Breast epithelium (tissue), 4 donors: Measurements from ENCODE around the gene UTP11. TPM values are rescaled to one million over a fixed set of nuclear protein-coding genes. Genes with fewer than 3 reads are reported as not detected.

Experiments used
- DNase-seq, 2 donors: peaks; one replicate each; pipeline ENCODE4 v3.0.0-alpha.2; 2019; ENCODE audit warnings: low spot score in 2 of 2
- H3K27ac ChIP-seq, 2 donors: fragments of 200-600 bp; sonication (generic) in 1 of 2; one replicate each; pipeline ENCODE4 v1.5.1; 2016 to 2019; ENCODE audit warnings: mild to moderate bottlenecking in 1 of 2
- H3K27me3 ChIP-seq, 2 donors: fragments of 200-600 bp; sonication (generic) in 1 of 2; one replicate each; pipeline versions ENCODE4 v1.5.1 to v1.6.0; 2017 to 2019; ENCODE audit warnings: control low read depth in 1 of 2, mild to moderate bottlenecking in 1 of 2
- H3K36me3 ChIP-seq: fragments of 200-600 bp; one replicate; pipeline ENCODE4 v1.5.1; 2019
- H3K4me1 ChIP-seq, 2 donors: fragments of 200-600 bp; sonication (generic); one replicate each; pipeline ENCODE4 v1.5.1; 2016 to 2019; ENCODE audit warnings: control low read depth in 1 of 2
- H3K4me3 ChIP-seq, 3 donors: fragments of 200-600 bp; sonication (generic); 1 replicate in 2 of 3; 2 replicates in 1 of 3; pipeline ENCODE4 v1.5.1; 2016 to 2019; ENCODE audit warnings: mild to moderate bottlenecking in 3 of 3, moderate library complexity in 2 of 3
- H3K9me3 ChIP-seq, 2 donors: fragments of 200-600 bp; sonication (generic) in 1 of 2; one replicate each; pipeline ENCODE4 v1.5.1; 2016 to 2019; ENCODE audit warnings: control low read depth in 1 of 2
- CTCF ChIP-seq, 3 donors: fragments of 450-650 bp; IDR thresholded peaks; one replicate each; pipeline ENCODE4 v1.5.1; 2016 to 2017; ENCODE audit warnings: antibody characterized with exemption in 3 of 3, mild to moderate bottlenecking in 3 of 3, moderate library complexity in 3 of 3
- POLR2A ChIP-seq: fragments of 450-650 bp; IDR thresholded peaks from one replicate; pipeline ENCODE4 v1.6.1; 2016; ENCODE audit warnings: antibody characterized with exemption, mild to moderate bottlenecking, moderate library complexity
- POLR2AphosphoS5 ChIP-seq, 3 donors: sonication (generic); formaldehyde crosslinking; IDR thresholded peaks; one replicate each; pipeline ENCODE4 v1.6.1; 2017; ENCODE audit warnings: antibody characterized with exemption in 3 of 3
- intact Hi-C: fragments of 100-400 bp; cut with DNase I; formaldehyde crosslinking; loops from one replicate; pipeline ENCODE4 v1.15.1; 2023; ENCODE audit warnings: low total_unique reads
- total RNA-seq, 3 donors: library from RNA; depleted of rRNA; stranded (reverse); fragments of >200 nt; gene quantifications; one replicate each; pipeline ENCODE4 v1.1.0, GENCODE V29; 2016

UTP11 gene
- total RNA-seq, 3 donors from 2014 or later = 22.6 to 29.2 (median 25.6) TPM

DNA sequence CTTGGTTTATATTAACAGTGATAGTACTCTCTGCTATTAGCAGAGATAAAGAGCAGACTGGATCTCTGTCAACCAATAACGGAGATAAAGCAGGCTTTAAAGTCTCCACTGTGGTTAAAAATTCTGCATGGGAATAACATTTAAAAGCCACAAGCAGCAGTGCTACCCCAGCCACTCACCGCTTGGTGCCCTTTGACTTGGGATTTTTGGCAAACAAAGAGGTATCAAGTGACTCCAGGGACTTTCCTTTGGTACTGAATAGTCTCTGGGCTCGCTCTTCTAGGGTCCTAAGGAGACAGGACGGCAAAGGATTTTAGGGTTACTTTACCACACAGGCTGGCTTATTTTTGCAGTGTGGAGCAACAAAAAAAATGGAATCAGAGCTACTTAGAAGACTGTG lies 34.0 kb upstream of the UTP11 start:
- DNase-seq = no peak
- Histone ChIP-seq H3K36me3 (peaks cover 5% of the 10 kb centered on the region), H3K4me3 (no peak overlapping the region), H3K27ac (no peak overlapping the region), H3K9me3 (no peaks in the 10 kb centered on the region), H3K27me3 (no peaks in the 10 kb centered on the region), H3K4me1 (no peaks in the 10 kb centered on the region)
- no peak for TF ChIP-seq POLR2A
- no peak for TF ChIP-seq CTCF (IDR thresholded peaks at IDR 0.05)
- no peak for TF ChIP-seq POLR2AphosphoS5 (IDR thresholded peaks at IDR 0.05)
- intact Hi-C loops = no loop called here

DNA sequence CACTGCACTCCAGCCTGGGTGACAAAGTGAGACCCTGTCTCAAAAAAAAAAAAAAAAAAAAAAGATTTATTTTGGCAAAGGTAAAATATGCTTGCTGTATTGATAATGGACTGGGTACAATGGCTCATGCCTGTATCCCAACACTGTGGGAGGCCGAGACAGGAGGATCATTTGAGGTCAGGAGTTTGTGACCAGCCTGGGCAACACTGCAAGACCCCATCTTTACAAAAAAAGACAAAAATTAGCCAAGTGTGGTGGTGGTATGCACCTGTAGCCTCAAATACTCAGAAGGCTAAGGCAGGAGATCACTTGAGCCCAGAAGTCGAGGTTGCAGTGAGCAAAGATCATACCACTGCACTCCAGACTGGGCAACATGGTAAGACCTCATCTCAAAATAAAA lies 29.0 kb upstream of the UTP11 start:
- H3K27ac ChIP-seq = no peak overlapping the region
- H3K4me3 ChIP-seq = no peak overlapping the region
- TF ChIP-seq POLR2A (no peak), CTCF (IDR thresholded peaks at IDR 0.05) (no peak), POLR2AphosphoS5 (IDR thresholded peaks at IDR 0.05) (no peak)
- H3K36me3 ChIP-seq = peaks cover 9% of the 10 kb centered on the region
- peaks cover 0 to 3% of the 10 kb centered on the region in 2 donors for H3K4me1 ChIP-seq
- H3K9me3 ChIP-seq = no peaks in the 10 kb centered on the region
- no peak for DNase-seq
- no peaks in the 10 kb centered on the region for H3K27me3 ChIP-seq
- intact Hi-C loops = no loop called here

DNA sequence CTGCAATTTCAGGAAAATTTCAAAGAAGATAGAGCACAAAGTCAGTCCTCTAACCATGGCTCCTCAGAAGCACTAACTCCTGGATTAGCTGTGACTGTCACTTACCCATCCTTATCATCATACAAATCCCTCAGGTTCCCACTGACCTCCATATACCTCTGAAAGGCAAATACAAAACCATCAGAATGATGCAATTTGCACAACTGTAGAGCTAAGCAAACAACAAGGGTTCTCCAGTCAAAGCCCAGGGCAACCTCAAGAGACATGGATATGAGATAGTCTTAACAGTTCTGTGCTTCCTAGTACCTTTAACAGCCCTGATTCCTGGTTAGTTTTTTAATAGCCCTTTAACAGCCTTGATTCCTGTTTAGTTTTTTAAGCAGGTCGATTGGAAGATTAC lies 24.9 kb upstream of the UTP11 start:
- no peak for DNase-seq
- no peak for TF ChIP-seq POLR2AphosphoS5 (IDR thresholded peaks at IDR 0.05)
- TF ChIP-seq POLR2A = no peak
- no peak for TF ChIP-seq CTCF (IDR thresholded peaks at IDR 0.05)
- H3K4me3 ChIP-seq = no peak overlapping the region
- H3K27ac ChIP-seq = no peak overlapping the region
- H3K36me3 ChIP-seq = peaks cover 9% of the 10 kb centered on the region
- no peaks in the 10 kb centered on the region for H3K27me3 ChIP-seq
- no peaks in the 10 kb centered on the region for H3K9me3 ChIP-seq
- H3K4me1 ChIP-seq = peaks cover 0 to 10% of the 10 kb centered on the region in 2 donors
- intact Hi-C loops = no loop called here

DNA sequence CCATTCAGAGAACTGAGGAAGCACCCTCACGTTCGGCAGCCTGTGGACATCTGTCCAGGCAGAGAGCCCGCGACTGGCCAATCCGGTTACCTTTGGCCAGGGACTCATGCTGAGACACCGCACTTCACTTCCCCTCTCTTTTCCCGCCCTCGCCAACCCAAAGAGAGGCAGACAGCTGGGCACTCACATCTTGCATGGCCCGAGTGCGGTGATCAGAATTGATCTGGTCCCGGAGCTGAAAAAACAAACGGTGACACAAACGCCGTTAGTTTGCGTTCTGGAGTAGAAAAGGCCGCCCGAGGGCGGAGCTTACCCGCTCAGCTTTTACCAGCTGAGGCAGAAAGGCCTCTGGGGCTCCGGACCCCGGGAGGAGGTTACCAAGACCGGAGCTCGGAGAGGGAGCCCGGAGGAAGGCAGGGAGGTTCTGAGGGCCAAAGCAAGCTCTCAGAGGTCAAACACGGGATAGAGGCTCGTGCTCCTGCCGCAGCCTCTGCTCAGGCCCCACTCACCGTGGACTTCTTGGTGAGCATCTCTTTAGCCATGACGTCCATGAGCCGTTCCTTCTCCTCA lies 23.1 kb upstream of the UTP11 start:
- Histone ChIP-seq H3K27ac (peak overlapping the region; percentile 77 to 82), H3K4me1 (peaks cover 0 to 10% of the 10 kb centered on the region in 2 donors), H3K27me3 (no peaks in the 10 kb centered on the region), H3K9me3 (no peaks in the 10 kb centered on the region), H3K4me3 (peak overlapping the region; percentile 88 to 92 (median 91)), H3K36me3 (peaks cover 9% of the 10 kb centered on the region)
- no peak for DNase-seq
- intact Hi-C loops = no loop called here
- TF ChIP-seq CTCF (IDR thresholded peaks at IDR 0.05) (no peak), POLR2A (no peak), POLR2AphosphoS5 (IDR thresholded peaks at IDR 0.05) (no peak)

DNA sequence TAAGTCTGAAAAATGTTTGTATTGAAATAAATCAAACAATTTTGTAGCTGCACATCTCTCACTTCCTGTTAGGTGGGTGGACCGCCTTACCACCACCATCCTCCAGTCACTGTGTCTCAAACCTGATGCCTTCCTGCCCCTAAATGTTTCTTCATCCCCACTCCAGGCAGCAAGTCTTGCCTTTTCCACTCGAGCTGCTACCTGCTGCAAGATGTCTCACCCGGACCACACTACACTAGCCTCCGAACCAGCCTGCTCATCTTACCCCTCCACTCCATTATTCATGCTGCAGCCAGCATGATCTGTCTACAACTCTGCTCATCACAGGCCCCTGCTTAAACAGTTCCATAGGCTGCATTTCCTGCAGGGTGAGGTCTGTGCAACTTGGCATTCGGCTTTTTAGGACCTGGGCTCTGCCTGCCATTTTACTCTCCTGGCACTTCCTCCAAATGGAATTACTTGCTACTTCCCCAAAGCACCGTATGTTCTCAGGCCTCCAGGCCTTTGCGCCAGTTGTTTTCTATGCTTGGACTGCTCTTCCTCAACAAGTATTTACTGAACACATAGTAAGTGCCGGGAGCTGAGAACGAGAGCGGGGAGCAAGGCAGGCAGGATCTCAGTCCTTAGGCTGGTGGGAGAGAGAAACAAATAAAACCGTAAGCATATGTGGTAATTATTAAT lies 17.5 kb upstream of the UTP11 start:
- DNase-seq = no peak
- no peaks in the 10 kb centered on the region for H3K9me3 ChIP-seq
- intact Hi-C loops = no loop called here
- TF ChIP-seq CTCF (IDR thresholded peaks at IDR 0.05) (no peak), POLR2AphosphoS5 (IDR thresholded peaks at IDR 0.05) (no peak), POLR2A (no peak)
- no peaks in the 10 kb centered on the region for H3K36me3 ChIP-seq
- peak overlapping the region in 2 of 3 donors; percentile 64 to 74 for H3K4me3 ChIP-seq
- H3K4me1 ChIP-seq = peaks cover 9 to 21% of the 10 kb centered on the region in 2 donors
- H3K27me3 ChIP-seq = no peaks in the 10 kb centered on the region
- H3K27ac ChIP-seq = peak overlapping the region; percentile 63 to 85
